Measurements from ENCODE around the gene TBX19.

DNA sequence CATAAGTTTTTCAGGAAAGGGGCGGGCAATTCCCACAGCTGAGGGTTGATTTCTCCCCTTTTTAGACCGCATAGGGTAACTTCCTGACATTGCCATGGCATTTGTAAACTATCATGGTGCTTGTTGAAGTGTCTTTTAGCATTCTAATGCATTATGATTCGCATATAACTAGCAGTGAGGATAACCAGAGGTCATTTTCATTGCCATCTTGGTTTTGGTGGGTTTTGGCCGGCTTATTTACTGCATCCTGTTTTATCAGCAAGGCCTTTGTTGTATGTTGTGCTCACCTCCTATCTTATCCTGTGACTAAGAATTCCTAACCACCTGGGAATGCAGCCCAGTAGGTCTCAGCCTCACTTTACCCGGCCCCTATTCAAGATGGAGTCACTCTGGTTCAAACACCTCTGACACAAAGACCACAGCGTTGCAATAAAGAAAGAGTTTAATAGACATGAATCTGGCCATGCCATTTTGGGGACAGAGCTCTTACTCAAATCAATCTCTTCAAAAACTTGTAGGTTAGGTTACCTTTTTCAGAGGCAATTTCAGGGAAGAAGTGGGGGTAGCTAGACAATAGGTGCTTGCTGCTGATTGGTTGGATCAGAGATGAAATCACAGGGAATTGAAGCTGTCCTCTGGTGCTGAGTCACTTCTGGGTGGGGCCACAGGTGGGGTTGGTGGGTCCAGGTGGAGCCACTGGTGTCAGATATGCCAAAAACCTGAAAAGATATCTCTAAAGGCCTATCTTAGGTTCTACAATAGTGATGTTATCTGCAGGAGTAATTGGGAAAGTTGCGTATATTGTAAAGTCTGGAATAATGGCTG lies 23.3 kb downstream of the TBX19 start:
- TF ChIP-seq CREB1 (IDR thresholded peaks at IDR 0.05; ENCODE audit: low read depth) (no peak), FOXM1 (IDR thresholded peaks at IDR 0.05; ENCODE audit: borderline replicate concordance, low read depth) (no peak), CEBPB (IDR thresholded peaks at IDR 0.05) (no peak), TAF1 (IDR thresholded peaks at IDR 0.05; ENCODE audit: low read depth) (no peak), EP300 (IDR thresholded peaks at IDR 0.05; ENCODE audit: borderline replicate concordance) (no peak), TCF12 (IDR thresholded peaks at IDR 0.05; ENCODE audit: low read depth) (no peak), RAD21 (IDR thresholded peaks at IDR 0.05; ENCODE audit: low read depth) (no peak), YY1 (IDR thresholded peaks at IDR 0.05; ENCODE audit: low read depth) (no peak), ZBTB7A (IDR thresholded peaks at IDR 0.05; ENCODE audit: low read depth) (no peak), EGR1 (IDR thresholded peaks at IDR 0.05) (no peak), NFIC (IDR thresholded peaks at IDR 0.05) (no peak)
- TF ChIP-seq, protein P1, sequence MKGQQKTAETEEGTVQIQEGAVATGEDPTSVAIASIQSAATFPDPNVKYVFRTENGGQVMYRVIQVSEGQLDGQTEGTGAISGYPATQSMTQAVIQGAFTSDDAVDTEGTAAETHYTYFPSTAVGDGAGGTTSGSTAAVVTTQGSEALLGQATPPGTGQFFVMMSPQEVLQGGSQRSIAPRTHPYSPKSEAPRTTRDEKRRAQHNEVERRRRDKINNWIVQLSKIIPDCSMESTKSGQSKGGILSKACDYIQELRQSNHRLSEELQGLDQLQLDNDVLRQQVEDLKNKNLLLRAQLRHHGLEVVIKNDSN (IDR thresholded peaks at IDR 0.05), result no peak
- TF ChIP-seq, protein P2, sequence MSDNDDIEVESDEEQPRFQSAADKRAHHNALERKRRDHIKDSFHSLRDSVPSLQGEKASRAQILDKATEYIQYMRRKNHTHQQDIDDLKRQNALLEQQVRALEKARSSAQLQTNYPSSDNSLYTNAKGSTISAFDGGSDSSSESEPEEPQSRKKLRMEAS (IDR thresholded peaks at IDR 0.05), result no peak
- TF ChIP-seq, protein P3, sequence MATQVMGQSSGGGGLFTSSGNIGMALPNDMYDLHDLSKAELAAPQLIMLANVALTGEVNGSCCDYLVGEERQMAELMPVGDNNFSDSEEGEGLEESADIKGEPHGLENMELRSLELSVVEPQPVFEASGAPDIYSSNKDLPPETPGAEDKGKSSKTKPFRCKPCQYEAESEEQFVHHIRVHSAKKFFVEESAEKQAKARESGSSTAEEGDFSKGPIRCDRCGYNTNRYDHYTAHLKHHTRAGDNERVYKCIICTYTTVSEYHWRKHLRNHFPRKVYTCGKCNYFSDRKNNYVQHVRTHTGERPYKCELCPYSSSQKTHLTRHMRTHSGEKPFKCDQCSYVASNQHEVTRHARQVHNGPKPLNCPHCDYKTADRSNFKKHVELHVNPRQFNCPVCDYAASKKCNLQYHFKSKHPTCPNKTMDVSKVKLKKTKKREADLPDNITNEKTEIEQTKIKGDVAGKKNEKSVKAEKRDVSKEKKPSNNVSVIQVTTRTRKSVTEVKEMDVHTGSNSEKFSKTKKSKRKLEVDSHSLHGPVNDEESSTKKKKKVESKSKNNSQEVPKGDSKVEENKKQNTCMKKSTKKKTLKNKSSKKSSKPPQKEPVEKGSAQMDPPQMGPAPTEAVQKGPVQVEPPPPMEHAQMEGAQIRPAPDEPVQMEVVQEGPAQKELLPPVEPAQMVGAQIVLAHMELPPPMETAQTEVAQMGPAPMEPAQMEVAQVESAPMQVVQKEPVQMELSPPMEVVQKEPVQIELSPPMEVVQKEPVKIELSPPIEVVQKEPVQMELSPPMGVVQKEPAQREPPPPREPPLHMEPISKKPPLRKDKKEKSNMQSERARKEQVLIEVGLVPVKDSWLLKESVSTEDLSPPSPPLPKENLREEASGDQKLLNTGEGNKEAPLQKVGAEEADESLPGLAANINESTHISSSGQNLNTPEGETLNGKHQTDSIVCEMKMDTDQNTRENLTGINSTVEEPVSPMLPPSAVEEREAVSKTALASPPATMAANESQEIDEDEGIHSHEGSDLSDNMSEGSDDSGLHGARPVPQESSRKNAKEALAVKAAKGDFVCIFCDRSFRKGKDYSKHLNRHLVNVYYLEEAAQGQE (IDR thresholded peaks at IDR 0.05; ENCODE audit: low read depth), result no peak
